ENCODE data around the gene IDH2. TPM values are rescaled to one million over a fixed set of nuclear protein-coding genes. Genes with fewer than 3 reads are reported as not detected.
A peak's percentile ranks its signal among the peaks of the same experiment; 100 is the strongest.

IDH2 gene
- total RNA-seq, 4 donors from 2014 or later = 89.9 to 184 (median 119) TPM

- Histone ChIP-seq H3K27me3 (no peaks in the 10 kb centered on the region), H3K9me3 (no peaks in the 10 kb centered on the region), H3K27ac (no peak overlapping the region), H3K36me3 (peaks cover 0 to 15% (median 0%) of the 10 kb centered on the region in 3 donors), H3K4me1 (peaks cover 0 to 36% (median 11%) of the 10 kb centered on the region in 4 donors), H3K4me3 (no peak overlapping the region)
- TF ChIP-seq POLR2A (IDR thresholded peaks at IDR 0.05) = no peak
- no peak for TF ChIP-seq CTCF (IDR thresholded peaks at IDR 0.05)
- DNase-seq = no peak
Measured at GRCh38 chr15:90067181-90067952, 34.9 kb downstream of the IDH2 start.

GRCh38 chr15:90065682-90066049 is 36.6 kb downstream of the IDH2 start:
- Histone ChIP-seq H3K4me3 (no peak overlapping the region), H3K27me3 (no peaks in the 10 kb centered on the region), H3K9me3 (no peaks in the 10 kb centered on the region), H3K4me1 (peaks cover 4 to 53% (median 18%) of the 10 kb centered on the region in 4 donors), H3K27ac (peak overlapping the region in 3 of 4 donors; percentile 46 to 75 (median 62)), H3K36me3 (peaks cover 0 to 15% (median 0%) of the 10 kb centered on the region in 3 donors)
- DNase-seq = no peak
- TF ChIP-seq POLR2A (IDR thresholded peaks at IDR 0.05) = no peak
- TF ChIP-seq CTCF (IDR thresholded peaks at IDR 0.05) = no peak

- H3K27ac ChIP-seq = peak overlapping the region; percentile 46 to 83 (median 68)
- H3K36me3 ChIP-seq = peaks cover 0 to 15% (median 0%) of the 10 kb centered on the region in 3 donors
- peaks cover 4 to 54% (median 19%) of the 10 kb centered on the region in 4 donors for H3K4me1 ChIP-seq
- H3K4me3 ChIP-seq = no peak overlapping the region
- H3K27me3 ChIP-seq = no peaks in the 10 kb centered on the region
- TF ChIP-seq CTCF (IDR thresholded peaks at IDR 0.05) (no peak), POLR2A (IDR thresholded peaks at IDR 0.05) (no peak)
- no peaks in the 10 kb centered on the region for H3K9me3 ChIP-seq
- DNase-seq = peak in 1 of 3 donors; percentile 54
Measured at GRCh38 chr15:90064911-90065681, 37.2 kb downstream of the IDH2 start.

GRCh38 chr15:90063770-90064247 is 38.5 kb downstream of the IDH2 start:
- H3K36me3 ChIP-seq = peaks cover 0 to 15% (median 0%) of the 10 kb centered on the region in 3 donors
- no peaks in the 10 kb centered on the region for H3K9me3 ChIP-seq
- H3K4me3 ChIP-seq = no peak overlapping the region
- H3K27ac ChIP-seq = peak overlapping the region; percentile 72 to 83 (median 76)
- TF ChIP-seq CTCF (IDR thresholded peaks at IDR 0.05) = no peak
- TF ChIP-seq POLR2A (IDR thresholded peaks at IDR 0.05) = no peak
- DNase-seq = peak in 2 of 3 donors; percentile 52 to 66
- peaks cover 14 to 65% (median 28%) of the 10 kb centered on the region in 4 donors for H3K4me1 ChIP-seq
- H3K27me3 ChIP-seq = no peaks in the 10 kb centered on the region

- no peaks in the 10 kb centered on the region for H3K9me3 ChIP-seq
- peak overlapping the region; percentile 72 to 83 (median 76) for H3K27ac ChIP-seq
- H3K4me3 ChIP-seq = no peak overlapping the region
- DNase-seq = no peak
- H3K4me1 ChIP-seq = peaks cover 14 to 66% (median 28%) of the 10 kb centered on the region in 4 donors
- peaks cover 0 to 10% (median 0%) of the 10 kb centered on the region in 3 donors for H3K36me3 ChIP-seq
- no peaks in the 10 kb centered on the region for H3K27me3 ChIP-seq
- TF ChIP-seq POLR2A (IDR thresholded peaks at IDR 0.05) = no peak
- no peak for TF ChIP-seq CTCF (IDR thresholded peaks at IDR 0.05)
Measured at GRCh38 chr15:90062973-90063769, 39.1 kb downstream of the IDH2 start.
